GM19240 (cell line): ENCODE results near the gene LSM10.

Experiments
- DNase-seq: peaks from one replicate; pipeline ENCODE4 v3.0.0; 2011; ENCODE audit warnings: low spot score; ENCODE audit not compliant: insufficient read length

LSM10 gene

GRCh38 chr1:36411674-36412648, 14.3 kb upstream of the LSM10 start:
- DNase-seq = no peak

GRCh38 chr1:36408479-36408878, 10.8 kb upstream of the LSM10 start:
- DNase-seq = no peak

GRCh38 chr1:36406440-36406839, 8.7 kb upstream of the LSM10 start:
- DNase-seq = no peak

- DNase-seq = no peak
These were observed 4.8 kb upstream of the LSM10 start for GRCh38 chr1:36402504-36402890.

GRCh38 chr1:36401602-36402503, 4.1 kb upstream of the LSM10 start:
- no peak for DNase-seq

- DNase-seq = no peak
These were observed 3.3 kb upstream of the LSM10 start for GRCh38 chr1:36400825-36401601.

GRCh38 chr1:36400514-36400824, 2.8 kb upstream of the LSM10 start:
- no peak for DNase-seq

- DNase-seq = no peak
These were observed 766 bp upstream of the LSM10 start for GRCh38 chr1:36398370-36398977.

GRCh38 chr1:36397083-36397377, 678 bp downstream of the LSM10 start:
- no peak for DNase-seq

- no peak for DNase-seq
These were observed 1.3 kb downstream of the LSM10 start for GRCh38 chr1:36396359-36396758.

- DNase-seq = no peak
These were observed 4.0 kb downstream of the LSM10 start for GRCh38 chr1:36393686-36394085.

GRCh38 chr1:36392836-36393235, 4.9 kb downstream of the LSM10 start:
- no peak for DNase-seq

- DNase-seq = no peak
These were observed 6.4 kb downstream of the LSM10 start for GRCh38 chr1:36391271-36391670.

- no peak for DNase-seq
These were observed 7.3 kb downstream of the LSM10 start for GRCh38 chr1:36390411-36390810.

- DNase-seq = no peak
These were observed 7.7 kb downstream of the LSM10 start for GRCh38 chr1:36389999-36390398.

- no peak for DNase-seq
These were observed 8.4 kb downstream of the LSM10 start for GRCh38 chr1:36389261-36389660.

GRCh38 chr1:36387141-36387949, 10.4 kb downstream of the LSM10 start:
- DNase-seq = no peak

- peak; percentile 75 for DNase-seq
These were observed 11.2 kb downstream of the LSM10 start for GRCh38 chr1:36386265-36387140.
